ENCODE data around the gene FBL. TPM values are rescaled to one million over a fixed set of nuclear protein-coding genes. Genes with fewer than 3 reads are reported as not detected.

FBL gene
- polyA plus RNA-seq, 1 donor (not counting 4 experiments of a cell fraction or from before 2014, with no cell fraction given), result 357 TPM

DNA sequence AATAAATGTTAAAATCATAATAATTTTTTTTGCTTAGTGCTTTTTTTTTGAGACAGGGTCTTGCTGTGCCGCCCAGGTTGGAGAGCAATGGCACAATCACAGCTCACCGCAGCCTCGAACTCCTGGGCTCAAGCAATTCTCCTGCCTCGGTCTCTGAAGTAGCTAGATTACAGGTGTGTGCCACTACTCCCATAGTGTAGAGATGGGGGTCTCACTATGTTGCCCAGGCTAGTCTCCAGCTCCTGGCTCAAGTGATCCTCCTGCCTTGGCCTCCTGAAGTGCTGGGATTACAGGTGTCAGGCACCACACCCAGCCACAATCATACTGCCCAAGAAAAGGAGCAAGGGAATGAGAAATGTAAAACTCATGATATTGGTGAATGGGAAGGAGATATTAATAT, 5.1 kb downstream of the FBL start:
- FAIRE-seq (no peak), DNase-seq (ENCODE audit: low read depth, low spot score) (no peak)
- H3K4me1 ChIP-seq (ENCODE audit: control insufficient read depth, extremely low read depth, insufficient read depth, low read length), result peaks cover 26% of the 10 kb centered on the region
- dilution Hi-C loops (cut with MboI; ENCODE audit: extremely low pct_ligation_motif_present, low sequenced_read_pairs), result no loop called here
- H3K9ac ChIP-seq (ENCODE audit: control insufficient read depth, extremely low read depth, insufficient read depth, low read length), result no peak overlapping the region
- peaks cover 31 to 37% of the 10 kb centered on the region in 2 experiments for H3K36me3 ChIP-seq (ENCODE audit: control insufficient read depth in 2 of 2, extremely low read depth in 1 of 2, insufficient read depth in 2 of 2, low read length in 2 of 2)
- peaks cover 4% of the 10 kb centered on the region for H4K20me1 ChIP-seq (ENCODE audit: control insufficient read depth, extremely low read depth, insufficient read depth, low read length)
- no peaks in the 10 kb centered on the region for H3K9me3 ChIP-seq (ENCODE audit: control insufficient read depth, low read depth, low read length)
- TF ChIP-seq, protein P1, sequence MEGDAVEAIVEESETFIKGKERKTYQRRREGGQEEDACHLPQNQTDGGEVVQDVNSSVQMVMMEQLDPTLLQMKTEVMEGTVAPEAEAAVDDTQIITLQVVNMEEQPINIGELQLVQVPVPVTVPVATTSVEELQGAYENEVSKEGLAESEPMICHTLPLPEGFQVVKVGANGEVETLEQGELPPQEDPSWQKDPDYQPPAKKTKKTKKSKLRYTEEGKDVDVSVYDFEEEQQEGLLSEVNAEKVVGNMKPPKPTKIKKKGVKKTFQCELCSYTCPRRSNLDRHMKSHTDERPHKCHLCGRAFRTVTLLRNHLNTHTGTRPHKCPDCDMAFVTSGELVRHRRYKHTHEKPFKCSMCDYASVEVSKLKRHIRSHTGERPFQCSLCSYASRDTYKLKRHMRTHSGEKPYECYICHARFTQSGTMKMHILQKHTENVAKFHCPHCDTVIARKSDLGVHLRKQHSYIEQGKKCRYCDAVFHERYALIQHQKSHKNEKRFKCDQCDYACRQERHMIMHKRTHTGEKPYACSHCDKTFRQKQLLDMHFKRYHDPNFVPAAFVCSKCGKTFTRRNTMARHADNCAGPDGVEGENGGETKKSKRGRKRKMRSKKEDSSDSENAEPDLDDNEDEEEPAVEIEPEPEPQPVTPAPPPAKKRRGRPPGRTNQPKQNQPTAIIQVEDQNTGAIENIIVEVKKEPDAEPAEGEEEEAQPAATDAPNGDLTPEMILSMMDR (optimal IDR thresholded peaks at IDR 0.05 in 1 of 3, IDR thresholded peaks at IDR 0.05 in 1 of 3, conservative IDR thresholded peaks at IDR 0.05 in 1 of 3; ENCODE audit: extremely low read depth in 1 of 3, insufficient read depth in 2 of 3, low read length in 3 of 3), result no peak
- no peak for TF ChIP-seq EZH2 (IDR thresholded peaks at IDR 0.05; ENCODE audit: low read length)
- H3K4me3 ChIP-seq (ENCODE audit: control insufficient read depth in 2 of 3, extremely low read depth in 1 of 3, insufficient read depth in 2 of 3, low read depth in 1 of 3, low read length in 3 of 3), result no peak overlapping the region
- H3K79me2 ChIP-seq (ENCODE audit: control insufficient read depth, insufficient read depth, low read length), result peaks cover 73% of the 10 kb centered on the region
- H3K27ac ChIP-seq (ENCODE audit: control insufficient read depth, insufficient read depth, low read length), result no peak overlapping the region
- no peaks in the 10 kb centered on the region for H3K9me1 ChIP-seq (ENCODE audit: control insufficient read depth, extremely low read depth, insufficient read depth, low read length)
- H2AFZ ChIP-seq (ENCODE audit: control insufficient read depth, low read length), result no peak overlapping the region
- no peak overlapping the region for H3K4me2 ChIP-seq (ENCODE audit: control insufficient read depth, extremely low read depth, insufficient read depth, low read depth, low read length)
- H3K27me3 ChIP-seq (ENCODE audit: control insufficient read depth, extremely low read depth, insufficient read depth, low read length), result no peaks in the 10 kb centered on the region

- peaks cover 4% of the 10 kb centered on the region for H4K20me1 ChIP-seq (ENCODE audit: control insufficient read depth, extremely low read depth, insufficient read depth, low read length)
- H3K4me2 ChIP-seq (ENCODE audit: control insufficient read depth, extremely low read depth, insufficient read depth, low read depth, low read length), result no peak overlapping the region
- no peaks in the 10 kb centered on the region for H3K9me1 ChIP-seq (ENCODE audit: control insufficient read depth, extremely low read depth, insufficient read depth, low read length)
- H2AFZ ChIP-seq (ENCODE audit: control insufficient read depth, low read length), result no peak overlapping the region
- DNase-seq (ENCODE audit: low read depth, low spot score) (no peak), FAIRE-seq (no peak)
- no peak overlapping the region for H3K27ac ChIP-seq (ENCODE audit: control insufficient read depth, insufficient read depth, low read length)
- peaks cover 67% of the 10 kb centered on the region for H3K79me2 ChIP-seq (ENCODE audit: control insufficient read depth, insufficient read depth, low read length)
- H3K9me3 ChIP-seq (ENCODE audit: control insufficient read depth, low read depth, low read length), result no peaks in the 10 kb centered on the region
- dilution Hi-C loops (cut with MboI; ENCODE audit: extremely low pct_ligation_motif_present, low sequenced_read_pairs), result no loop called here
- H3K27me3 ChIP-seq (ENCODE audit: control insufficient read depth, extremely low read depth, insufficient read depth, low read length), result no peaks in the 10 kb centered on the region
- no peak overlapping the region for H3K9ac ChIP-seq (ENCODE audit: control insufficient read depth, extremely low read depth, insufficient read depth, low read length)
- no peak for TF ChIP-seq EZH2 (IDR thresholded peaks at IDR 0.05; ENCODE audit: low read length)
- TF ChIP-seq, protein P1 (optimal IDR thresholded peaks at IDR 0.05 in 1 of 3, IDR thresholded peaks at IDR 0.05 in 1 of 3, conservative IDR thresholded peaks at IDR 0.05 in 1 of 3; ENCODE audit: extremely low read depth in 1 of 3, insufficient read depth in 2 of 3, low read length in 3 of 3), result no peak
- H3K4me1 ChIP-seq (ENCODE audit: control insufficient read depth, extremely low read depth, insufficient read depth, low read length), result peaks cover 26% of the 10 kb centered on the region
- H3K4me3 ChIP-seq (ENCODE audit: control insufficient read depth in 2 of 3, extremely low read depth in 1 of 3, insufficient read depth in 2 of 3, low read depth in 1 of 3, low read length in 3 of 3), result no peak overlapping the region
- H3K36me3 ChIP-seq (ENCODE audit: control insufficient read depth in 2 of 2, extremely low read depth in 1 of 2, insufficient read depth in 2 of 2, low read length in 2 of 2), result peaks cover 32 to 37% of the 10 kb centered on the region in 2 experiments
Measured at GRCh38 chr19:39840492-39840891, 5.7 kb downstream of the FBL start.

All from keratinocyte (primary cell).